Mesendoderm (in vitro differentiated cells): Measurements from ENCODE around the gene UBE2G1.
"Not testable (repeated sequence)": the region's sequence is repeated elsewhere in the genome, so short reads cannot be mapped to it uniquely, and the experiment has no call there.

Experiments used
- DNase-seq: peaks from one replicate; pipeline ENCODE4 v3.0.0; 2013
- H2AK5ac ChIP-seq: 2 replicates; pipeline ENCODE4 v1.6.1; 2013; ENCODE audit warnings: low read length, inconsistent platforms
- H2BK120ac ChIP-seq: 2 replicates; pipeline ENCODE4 v1.6.1; 2013; ENCODE audit warnings: low read depth, mild to moderate bottlenecking, low read length, moderate library complexity, mixed read lengths
- H2BK15ac ChIP-seq: replicated peaks from 2 replicates; pipeline ENCODE4 v1.6.1; 2013; ENCODE audit warnings: low read depth, mild to moderate bottlenecking, moderate library complexity
- H2BK5ac ChIP-seq: 2 replicates; pipeline ENCODE4 v1.6.1; 2013; ENCODE audit warnings: low read length, inconsistent platforms
- H3K18ac ChIP-seq: 2 replicates; pipeline ENCODE4 v1.6.1; 2013; ENCODE audit warnings: mild to moderate bottlenecking, low read length, mixed read lengths
- H3K23ac ChIP-seq: one replicate; pipeline ENCODE4 v1.6.1; 2013; ENCODE audit warnings: low read length
- H3K27ac ChIP-seq: 2 replicates; pipeline ENCODE4 v1.5.1; 2013; ENCODE audit warnings: low read depth, mild to moderate bottlenecking, inconsistent platforms, low read length, moderate library complexity
- H3K27me3 ChIP-seq: 2 replicates; pipeline ENCODE4 v1.6.1; 2013; ENCODE audit warnings: low read length, control low read depth, mild to moderate bottlenecking, inconsistent platforms; ENCODE audit not compliant: insufficient read depth, poor library complexity
- H3K36me3 ChIP-seq: 2 replicates; pipeline ENCODE4 v1.6.1; 2013; ENCODE audit warnings: low read length, inconsistent platforms; ENCODE audit not compliant: control insufficient read depth, insufficient read depth
- H3K4ac ChIP-seq: one replicate; pipeline ENCODE4 v1.6.1; 2013; ENCODE audit warnings: low read depth, mild to moderate bottlenecking, low read length, moderate library complexity
- H3K4me1 ChIP-seq: 2 replicates; pipeline ENCODE4 v1.6.1; 2013; ENCODE audit warnings: low read depth, low read length, inconsistent platforms; ENCODE audit not compliant: control insufficient read depth
- H3K4me2 ChIP-seq: 2 replicates; pipeline ENCODE4 v1.6.1; 2013; ENCODE audit warnings: low read length
- H3K4me3 ChIP-seq: 2 replicates; pipeline ENCODE4 v1.5.1; 2013; ENCODE audit warnings: mild to moderate bottlenecking, low read length
- H3K56ac ChIP-seq: one replicate; pipeline ENCODE4 v1.6.1; 2013; ENCODE audit warnings: low read length
- H3K79me1 ChIP-seq: 2 replicates; pipeline ENCODE4 v1.6.1; 2013; ENCODE audit warnings: low read length, inconsistent platforms
- H3K79me2 ChIP-seq: 2 replicates; pipeline ENCODE4 v1.6.1; 2013; ENCODE audit warnings: mild to moderate bottlenecking, low read length; ENCODE audit not compliant: control insufficient read depth, insufficient read depth
- H3K9ac ChIP-seq: 2 replicates; pipeline ENCODE4 v1.6.1; 2013; ENCODE audit warnings: low read length, inconsistent platforms
- H4K5ac ChIP-seq: one replicate; pipeline ENCODE4 v1.6.1; 2013; ENCODE audit warnings: low read length
- H4K8ac ChIP-seq: one replicate; pipeline ENCODE4 v1.6.1; 2013; ENCODE audit warnings: low read depth, mild to moderate bottlenecking, control low read depth, low read length, moderate library complexity
- WGBS: extraction: QIAGEN DNeasy Blood & Tissue Kit; methylation state at CpG from one replicate; pipeline ENCODE4 v1.1.7; 2013; ENCODE audit warnings: low lambda C conversion rate, missing lambda C conversion rate; ENCODE audit not compliant: insufficient coverage; ENCODE audit errors: extremely low coverage; 5-methylcytosine and 5-hydroxymethylcytosine counted together

UBE2G1 gene

DNA sequence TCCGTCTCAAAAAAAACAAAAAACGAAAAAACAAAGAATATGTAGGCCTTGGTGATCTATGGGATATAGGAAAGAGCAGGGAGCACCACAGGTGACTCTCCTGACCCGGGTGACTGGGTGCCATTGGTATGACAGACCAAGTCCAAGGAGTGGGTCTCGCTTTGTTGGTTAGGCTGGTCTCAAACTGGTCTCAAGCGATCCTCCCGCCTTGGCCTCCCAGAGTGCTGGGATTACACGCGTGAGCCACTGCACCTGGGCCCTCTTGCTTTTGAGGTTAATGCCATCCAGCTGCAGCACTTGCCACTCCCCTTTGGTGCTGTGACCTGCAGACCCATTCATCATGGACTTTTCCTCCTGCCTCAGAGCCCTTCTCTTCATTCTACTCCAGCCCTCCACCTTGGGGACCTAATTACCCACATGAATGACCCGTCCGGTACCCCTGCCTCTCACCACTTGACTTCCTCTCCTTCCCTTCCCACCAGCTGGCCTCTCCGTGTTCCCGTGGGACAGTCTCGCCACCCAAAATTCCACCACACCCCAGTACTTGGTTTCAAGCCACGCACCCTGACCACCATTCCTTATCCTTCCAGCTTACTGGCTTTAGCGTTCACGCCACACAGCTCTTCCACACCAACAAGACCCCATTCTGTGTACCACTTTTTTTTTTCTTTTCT is 3.2 kb upstream of the UBE2G1 start:
- Histone ChIP-seq H3K36me3 (no peaks in the 10 kb centered on the region), H4K8ac (no peak overlapping the region), H2BK15ac (no peak overlapping the region), H4K5ac (no peak overlapping the region), H3K4me3 (no peak overlapping the region), H3K18ac (no peak overlapping the region), H3K4ac (no peak overlapping the region), H3K4me2 (no peak overlapping the region), H3K27me3 (no peaks in the 10 kb centered on the region), H3K79me2 (peaks cover 16% of the 10 kb centered on the region), H3K27ac (no peak overlapping the region), H2AK5ac (no peak overlapping the region), H3K56ac (no peak overlapping the region), H3K4me1 (no peaks in the 10 kb centered on the region), H3K23ac (no peak overlapping the region), H3K9ac (no peak overlapping the region), H2BK120ac (no peak overlapping the region), H3K79me1 (no peaks in the 10 kb centered on the region), H2BK5ac (no peak overlapping the region)
- no peak for DNase-seq
- no CpG with 5 or more reads among the region's 16 CpGs for WGBS

- Histone ChIP-seq H3K9ac (no peak overlapping the region), H3K56ac (no peak overlapping the region), H2BK5ac (no peak overlapping the region), H3K27ac (no peak overlapping the region), H4K8ac (no peak overlapping the region), H3K79me1 (no peaks in the 10 kb centered on the region), H2BK120ac (no peak overlapping the region), H4K5ac (no peak overlapping the region), H3K18ac (no peak overlapping the region), H3K79me2 (peaks cover 25% of the 10 kb centered on the region), H3K4me1 (no peaks in the 10 kb centered on the region), H2AK5ac (no peak overlapping the region), H3K36me3 (no peaks in the 10 kb centered on the region), H3K4ac (no peak overlapping the region), H3K4me3 (no peak overlapping the region), H3K23ac (no peak overlapping the region), H2BK15ac (no peak overlapping the region), H3K4me2 (no peak overlapping the region), H3K27me3 (no peaks in the 10 kb centered on the region)
- WGBS: no CpG with 5 or more reads among the region's 5 CpGs
- DNase-seq: no peak
These were observed 1.9 kb upstream of the UBE2G1 start for GRCh38 chr17:4368341-4368740.

DNA sequence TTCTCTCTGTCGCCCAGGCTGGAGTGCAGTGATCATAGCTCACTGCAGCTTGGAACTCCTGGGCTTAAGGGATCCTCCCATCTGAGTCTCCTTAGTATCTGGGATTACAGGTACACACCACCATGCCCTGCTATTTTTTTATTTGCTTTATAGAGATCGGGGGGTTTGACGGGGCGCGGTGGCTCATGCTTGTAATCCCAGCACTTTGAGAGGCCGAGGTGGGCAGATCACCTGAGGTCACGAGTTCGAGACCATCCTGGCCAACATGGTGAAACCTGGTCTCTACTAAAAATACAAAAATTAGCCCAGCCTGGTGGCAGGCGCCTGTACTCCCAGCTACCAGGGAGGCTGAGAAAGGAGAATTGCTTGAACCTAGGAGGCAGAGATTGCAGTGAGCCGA is 702 bp upstream of the UBE2G1 start:
- not testable (repeated sequence) for H3K4me2 ChIP-seq, H4K8ac ChIP-seq, H3K27ac ChIP-seq, H3K36me3 ChIP-seq, DNase-seq, H3K79me1 ChIP-seq, H2AK5ac ChIP-seq, H4K5ac ChIP-seq, H3K4me3 ChIP-seq, H2BK5ac ChIP-seq, H2BK120ac ChIP-seq, H3K27me3 ChIP-seq, H3K4me1 ChIP-seq, H2BK15ac ChIP-seq, H3K9ac ChIP-seq, H3K4ac ChIP-seq, H3K23ac ChIP-seq
- no CpG with 5 or more reads among the region's 10 CpGs for WGBS
- H3K56ac ChIP-seq: peak overlapping the region; percentile 37
- peak overlapping the region; percentile 23 for H3K18ac ChIP-seq
- peaks cover 34% of the 10 kb centered on the region for H3K79me2 ChIP-seq

DNA sequence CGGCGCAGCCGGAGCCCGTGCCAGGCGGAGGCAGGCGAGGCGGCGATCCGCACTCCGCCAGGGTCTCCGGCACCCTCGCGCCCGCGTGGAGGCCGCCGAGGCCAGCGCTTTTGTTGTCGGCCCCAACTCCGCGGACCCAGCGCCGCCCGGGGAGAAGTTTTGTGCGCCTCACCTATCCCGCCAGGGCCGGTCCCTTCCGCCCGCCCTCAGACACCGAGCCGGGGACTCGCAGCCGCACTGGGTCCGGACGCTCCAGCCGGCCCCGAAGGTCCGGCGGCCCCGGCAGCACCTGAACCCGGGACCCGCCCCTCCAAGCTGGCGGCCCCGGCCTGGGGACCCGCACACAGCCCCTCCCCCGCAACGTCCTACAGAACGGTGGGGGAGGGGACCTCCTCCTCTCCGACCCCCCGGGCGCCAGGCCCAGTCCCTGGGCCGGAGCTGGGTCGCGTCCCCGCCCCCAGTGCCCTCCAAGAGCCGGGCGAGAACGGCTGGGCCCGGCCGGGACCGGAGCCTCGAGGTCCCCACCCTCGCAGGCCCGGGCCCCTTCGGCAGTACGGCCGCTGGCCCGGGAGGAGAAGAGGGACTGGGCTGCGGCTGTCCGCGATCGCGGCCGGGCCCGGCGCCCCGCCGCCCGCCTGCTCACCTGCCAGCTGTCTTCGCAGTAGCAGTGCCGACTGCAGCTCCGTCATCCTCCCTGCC is 698 bp downstream of the UBE2G1 start:
- Histone ChIP-seq H3K4me3 (peak overlapping the region; percentile 94), H3K4me2 (peak overlapping the region; percentile 27), H2AK5ac (no peak overlapping the region), H3K18ac (peak overlapping the region; percentile 99), H3K27me3 (no peaks in the 10 kb centered on the region), H3K27ac (peak overlapping the region; percentile 99), H3K79me1 (no peaks in the 10 kb centered on the region), H3K36me3 (peaks cover 2% of the 10 kb centered on the region), H4K5ac (no peak overlapping the region), H3K79me2 (peaks cover 47% of the 10 kb centered on the region), H4K8ac (peak overlapping the region; percentile 98), H2BK15ac (no peak overlapping the region), H2BK5ac (peak overlapping the region; percentile 67), H3K4ac (peak overlapping the region; percentile 76), H3K23ac (peak overlapping the region; percentile 89), H3K4me1 (no peaks in the 10 kb centered on the region), H3K56ac (peak overlapping the region; percentile 92), H2BK120ac (peak overlapping the region; percentile 66), H3K9ac (peak overlapping the region; percentile 96)
- peak; percentile 71 for DNase-seq
- no CpG with 5 or more reads among the region's 82 CpGs for WGBS

- H3K23ac ChIP-seq: peak overlapping the region; percentile 89
- H3K27ac ChIP-seq: peak overlapping the region; percentile 99
- peak overlapping the region; percentile 85 for H3K4me2 ChIP-seq
- no peak overlapping the region for H4K5ac ChIP-seq
- peak overlapping the region; percentile 96 for H3K9ac ChIP-seq
- H3K56ac ChIP-seq: peak overlapping the region; percentile 92
- H2BK15ac ChIP-seq: no peak overlapping the region
- WGBS: no CpG with 5 or more reads among the region's 38 CpGs
- H4K8ac ChIP-seq: peak overlapping the region; percentile 93
- DNase-seq: peak; percentile 96
- H2BK120ac ChIP-seq: peak overlapping the region; percentile 55
- H3K18ac ChIP-seq: peak overlapping the region; percentile 99
- peaks cover 2% of the 10 kb centered on the region for H3K36me3 ChIP-seq
- H3K79me2 ChIP-seq: peaks cover 53% of the 10 kb centered on the region
- peak overlapping the region; percentile 94 for H3K4me3 ChIP-seq
- no peaks in the 10 kb centered on the region for H3K4me1 ChIP-seq
- peak overlapping the region; percentile 67 for H2BK5ac ChIP-seq
- peak overlapping the region; percentile 76 for H3K4ac ChIP-seq
- no peaks in the 10 kb centered on the region for H3K27me3 ChIP-seq
- no peaks in the 10 kb centered on the region for H3K79me1 ChIP-seq
- H2AK5ac ChIP-seq: no peak overlapping the region
These were observed 1.3 kb downstream of the UBE2G1 start for GRCh38 chr17:4365103-4365627.
